ENCODE measurements around the gene FAH.

GRCh38 chr15:80191198-80191597 lies 38.4 kb downstream of the FAH start:
- TF ChIP-seq CTCF (IDR thresholded peaks at IDR 0.05) (no peak), ZFX (IDR thresholded peaks at IDR 0.05; ENCODE audit: borderline replicate concordance) (no peak)

Measured in 22Rv1 (cell line).